HG02943 (cell line): Measurements from ENCODE around the gene FNDC8.
A peak's percentile ranks its signal among the peaks of the same experiment; 100 is the strongest.
"Not testable (repeated sequence)": the region's sequence is repeated elsewhere in the genome, so short reads cannot be mapped to it uniquely, and the experiment has no call there.

ENCODE experiments used
- ATAC-seq: cut with Tn5 transposase; IDR thresholded peaks from one replicate; pipeline ENCODE4 v1.9.1; 2021; ENCODE audit warnings: mild to moderate bottlenecking, low read depth, moderate library complexity; ENCODE audit not compliant: unreplicated experiment

The FNDC8 gene

DNA sequence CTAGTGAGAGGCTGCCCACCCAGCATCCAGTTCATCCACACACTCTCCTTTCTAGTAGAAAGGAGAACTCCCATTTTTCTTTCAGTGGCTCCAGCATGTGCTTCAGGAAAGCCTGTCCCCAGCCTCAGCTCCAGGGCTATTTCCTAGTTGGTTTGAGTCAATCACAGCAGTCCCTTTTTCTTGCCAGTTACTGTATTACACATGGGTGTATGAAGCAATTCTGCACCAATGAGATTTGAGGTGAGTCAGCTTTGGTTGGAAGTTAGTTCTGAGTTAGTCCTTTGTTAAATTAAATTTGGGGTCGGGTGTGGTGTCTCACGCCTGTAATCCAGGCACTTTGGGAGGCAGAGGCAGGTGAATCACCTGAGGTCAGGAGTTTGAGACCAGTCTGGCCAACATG, 26.5 kb upstream of the FNDC8 start:
- no peak for ATAC-seq

DNA sequence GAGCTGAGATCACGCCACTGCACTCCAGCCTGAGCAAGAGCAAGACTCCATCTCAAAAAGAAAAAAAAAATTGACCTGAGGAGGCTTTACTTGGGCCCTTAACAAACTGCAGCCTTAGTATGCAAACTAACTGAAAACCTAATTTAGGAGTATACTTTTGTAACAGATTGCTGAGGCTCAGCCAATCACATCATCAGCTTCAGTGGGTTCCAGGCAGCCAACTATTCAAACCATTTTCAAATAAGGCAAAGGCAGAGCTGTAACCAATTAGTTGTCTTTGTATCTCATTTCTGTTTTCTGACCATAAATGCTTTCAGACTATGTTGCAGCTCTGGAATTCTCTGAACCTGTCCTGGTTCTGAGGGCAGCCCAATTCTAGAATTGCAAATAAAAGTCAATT, 25.7 kb upstream of the FNDC8 start:
- no peak for ATAC-seq

DNA sequence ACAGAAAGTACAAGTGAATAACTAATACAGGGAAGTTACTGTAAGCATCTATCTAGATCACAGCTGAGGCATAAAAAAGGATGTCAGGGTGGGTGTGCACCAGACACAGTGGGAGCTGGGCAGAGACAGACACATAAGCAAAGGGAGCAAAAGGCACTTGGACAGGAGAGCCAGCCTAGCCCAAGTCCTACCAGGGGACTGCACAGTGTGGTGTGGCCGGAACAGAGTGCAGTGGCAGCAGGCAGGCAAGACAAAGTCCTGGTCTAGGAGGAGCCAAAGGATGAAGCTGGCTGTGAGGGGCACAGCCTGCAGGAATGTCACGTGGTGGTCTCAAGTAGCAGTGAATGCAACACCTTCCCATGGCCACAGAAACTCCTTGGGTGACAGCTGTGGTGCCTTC, 23.6 kb upstream of the FNDC8 start:
- no peak for ATAC-seq

DNA sequence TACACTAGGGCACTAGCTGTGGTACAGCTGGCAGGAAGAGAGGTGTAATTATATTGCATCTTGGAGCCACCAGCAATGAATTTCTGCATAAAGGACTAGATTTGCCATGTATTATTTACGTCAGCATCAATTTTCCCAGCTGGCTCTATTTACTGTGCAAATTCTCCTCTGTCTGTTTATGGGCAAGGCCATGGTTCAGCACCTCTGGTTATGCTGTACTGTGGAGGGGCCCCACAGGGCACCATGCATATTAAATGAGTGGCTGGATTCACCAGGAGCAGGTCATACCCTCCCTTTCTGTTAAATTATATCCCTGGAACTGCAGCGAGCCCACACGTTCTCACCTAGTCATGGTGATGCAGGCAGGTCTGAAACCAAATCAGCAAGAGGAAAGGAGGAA, 21.5 kb upstream of the FNDC8 start:
- ATAC-seq, result no peak

DNA sequence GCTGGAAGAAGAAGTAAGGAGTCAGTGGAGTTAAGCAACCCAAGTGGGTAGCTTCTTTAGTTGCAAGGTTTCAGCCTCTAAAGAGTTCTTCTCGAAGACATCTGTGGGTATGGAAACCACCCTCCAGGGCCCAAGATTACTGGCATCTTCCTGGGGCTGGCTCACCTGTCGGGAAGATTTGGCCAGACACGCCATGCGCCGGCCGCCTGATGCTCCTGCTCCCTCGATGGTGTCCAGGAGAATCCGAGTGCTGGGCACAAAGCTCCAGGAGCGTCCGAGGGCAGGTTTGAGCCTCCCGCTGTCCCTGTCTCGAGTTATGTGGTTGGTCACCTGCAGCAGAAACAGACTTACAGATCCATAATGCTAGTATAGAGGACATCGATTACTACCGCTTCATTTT, 20.4 kb upstream of the FNDC8 start:
- no peak for ATAC-seq

DNA sequence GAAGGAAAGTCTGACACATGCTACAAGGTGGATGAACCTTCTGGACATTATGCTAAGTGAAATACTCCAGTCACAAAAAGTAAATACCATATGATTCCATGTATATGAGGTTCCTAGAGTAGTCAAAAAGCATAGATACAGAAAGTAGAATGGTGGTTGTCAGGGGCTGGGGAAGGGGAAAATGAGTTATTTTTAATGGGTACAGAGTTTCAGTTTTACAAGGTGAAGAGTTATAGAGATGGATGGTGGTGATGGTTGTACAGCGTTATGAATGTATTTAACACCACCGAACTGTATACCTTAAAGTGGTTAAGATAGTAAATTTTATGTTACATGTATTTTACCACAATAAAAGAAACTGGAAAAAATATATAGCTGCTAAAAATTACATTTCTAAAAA, 19.7 kb upstream of the FNDC8 start:
- ATAC-seq, result no peak

DNA sequence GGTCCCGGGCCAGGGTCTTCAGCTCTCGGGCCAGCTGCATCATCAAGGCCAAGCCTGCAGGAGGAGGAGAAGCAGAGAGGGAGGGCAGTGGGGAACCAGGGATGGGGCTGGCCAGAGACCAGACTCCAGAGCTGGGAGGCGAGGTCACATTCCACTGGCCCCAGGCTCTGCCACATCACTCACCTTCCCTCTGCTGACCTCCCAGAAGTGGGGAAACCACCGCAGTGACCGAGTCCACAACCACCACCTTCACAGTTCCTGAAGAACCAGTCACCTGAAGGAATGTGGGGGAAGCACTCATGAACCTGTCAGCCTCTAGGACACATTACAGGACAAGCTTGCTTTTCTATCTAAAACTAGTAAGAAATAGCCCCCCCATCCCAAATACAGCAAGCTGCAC, 18.1 kb upstream of the FNDC8 start:
- ATAC-seq, result no peak

DNA sequence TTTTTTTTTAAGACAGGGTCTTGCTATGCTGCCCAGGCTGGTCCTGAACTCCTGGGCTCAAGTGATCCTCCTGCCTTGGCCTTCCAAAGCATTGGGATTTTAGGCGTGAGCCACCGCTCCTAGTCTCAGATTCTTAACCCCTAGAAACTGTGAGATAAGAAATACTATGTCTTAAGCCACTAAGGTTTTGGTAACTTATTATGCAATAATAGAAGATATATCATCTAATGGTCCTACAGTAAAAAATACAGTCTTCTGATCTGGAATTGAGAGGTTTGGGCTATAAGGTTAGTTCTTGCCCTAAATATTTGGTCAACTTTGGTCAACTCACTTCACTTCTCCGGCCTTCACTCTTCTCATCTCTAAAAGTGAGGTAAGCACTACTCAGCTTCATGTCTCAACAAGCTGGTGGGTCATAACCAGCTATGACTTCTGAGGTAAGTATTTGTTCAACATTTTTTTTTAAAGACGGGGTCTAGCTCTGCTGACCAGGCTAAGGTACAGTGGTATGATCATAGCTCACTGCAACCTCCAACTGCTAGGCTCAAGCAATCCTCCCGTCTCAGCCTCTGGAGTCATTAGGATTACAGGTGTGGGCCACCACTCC, 16.5 kb upstream of the FNDC8 start:
- ATAC-seq, result no peak

DNA sequence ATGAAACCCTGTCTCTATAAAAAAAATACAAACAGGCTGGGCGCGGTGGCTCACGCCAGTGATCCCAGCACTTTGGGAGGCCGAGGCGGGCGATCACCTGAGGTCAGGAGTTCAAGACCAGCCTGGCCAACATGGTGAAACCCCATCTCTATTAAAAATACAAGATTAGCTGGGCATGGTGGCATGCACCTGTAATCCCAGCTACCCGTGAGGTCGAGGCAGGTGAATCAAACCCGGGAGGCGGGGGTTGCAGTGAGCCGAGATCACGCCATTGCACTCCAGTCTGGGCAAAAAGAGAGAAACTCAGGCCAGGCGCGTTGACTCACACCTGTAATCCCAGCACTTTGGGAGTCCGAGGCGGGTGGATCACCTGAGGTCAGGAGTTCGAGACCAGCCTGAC, 10.6 kb upstream of the FNDC8 start:
- ATAC-seq, result not testable (repeated sequence)

DNA sequence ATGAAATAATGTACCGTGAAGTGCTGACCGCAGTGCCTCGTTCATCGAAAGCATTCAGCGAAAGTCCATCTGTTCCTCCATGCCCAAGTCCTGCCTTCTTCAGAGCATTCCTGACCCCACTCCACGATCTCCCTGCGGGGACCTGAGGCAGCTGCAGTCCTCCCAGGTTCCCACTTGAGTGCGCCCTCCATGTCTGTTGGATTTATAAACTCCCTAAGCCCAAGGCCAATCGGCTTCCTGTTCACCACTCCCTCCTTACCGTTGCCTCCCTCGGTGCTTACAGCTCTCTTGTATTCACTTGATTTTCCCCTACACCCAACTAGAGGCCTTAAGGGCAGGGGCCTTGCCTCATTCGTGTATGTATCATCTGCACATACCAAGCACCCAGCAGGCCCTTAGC, 4.6 kb upstream of the FNDC8 start:
- no peak for ATAC-seq

DNA sequence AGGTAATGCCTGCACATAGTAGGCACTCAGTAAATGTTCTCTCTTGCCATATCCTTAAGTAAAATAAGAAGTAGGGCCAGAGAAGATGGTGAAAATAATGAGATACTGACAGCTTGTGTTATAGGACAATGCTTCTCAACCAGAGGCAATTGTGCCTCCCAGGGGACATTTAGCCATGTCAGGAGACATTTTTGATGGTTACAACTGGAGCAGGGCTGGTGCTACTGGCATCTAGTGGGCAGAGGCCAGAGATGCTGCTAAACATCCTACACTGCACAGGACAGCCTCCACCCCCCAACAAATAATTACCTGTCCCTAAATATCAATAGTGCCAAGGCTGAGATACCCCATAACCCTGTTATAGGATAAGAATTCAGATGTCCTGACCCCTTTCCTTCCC, 3.4 kb upstream of the FNDC8 start:
- no peak for ATAC-seq

DNA sequence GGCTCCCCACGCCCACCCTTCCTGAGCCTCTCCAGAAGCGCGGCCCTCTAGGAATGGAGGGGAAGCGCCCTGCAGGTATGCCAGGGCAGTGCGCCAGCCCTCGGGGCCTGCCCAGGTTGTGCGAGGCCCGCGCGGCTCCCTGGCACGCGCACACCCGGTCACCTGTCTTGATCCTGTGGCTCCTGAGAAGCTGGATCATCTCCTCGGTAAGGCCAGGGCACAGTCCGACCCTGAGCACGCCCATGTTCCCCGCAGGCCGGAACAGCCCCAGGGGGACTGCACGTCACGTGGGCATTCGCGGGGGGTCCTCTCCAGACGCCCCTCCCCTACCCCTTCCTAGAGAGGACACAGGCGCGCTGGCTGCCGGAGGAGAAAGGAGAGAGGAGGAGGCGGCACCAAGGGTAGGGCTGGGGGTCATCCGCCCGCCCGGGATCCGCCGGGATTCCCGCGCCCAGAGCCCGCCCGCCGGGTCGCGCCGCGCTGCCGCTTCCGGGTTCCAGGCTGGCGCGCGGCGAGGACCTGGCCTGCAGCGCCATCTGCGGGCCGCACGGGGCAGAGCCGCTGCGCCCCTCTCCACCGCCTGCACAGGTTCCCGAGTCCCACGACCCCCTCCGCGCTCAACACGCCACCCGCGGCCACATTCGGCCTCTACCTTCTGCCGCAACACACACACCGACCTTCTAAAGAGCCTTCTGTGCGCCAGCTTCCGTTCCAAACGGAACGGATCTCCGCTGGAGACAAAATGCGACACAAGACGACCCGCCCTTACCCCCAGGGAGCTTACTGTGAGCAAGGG, 1.8 kb upstream of the FNDC8 start, which contains the start of gene RAD51D:
Gene RAD51D, minus strand, starts transcription at position 491 of the 796 bp plus-strand sequence. Its CDS starts 247 bp downstream, at position 244.
- peak; percentile 73 for ATAC-seq

DNA sequence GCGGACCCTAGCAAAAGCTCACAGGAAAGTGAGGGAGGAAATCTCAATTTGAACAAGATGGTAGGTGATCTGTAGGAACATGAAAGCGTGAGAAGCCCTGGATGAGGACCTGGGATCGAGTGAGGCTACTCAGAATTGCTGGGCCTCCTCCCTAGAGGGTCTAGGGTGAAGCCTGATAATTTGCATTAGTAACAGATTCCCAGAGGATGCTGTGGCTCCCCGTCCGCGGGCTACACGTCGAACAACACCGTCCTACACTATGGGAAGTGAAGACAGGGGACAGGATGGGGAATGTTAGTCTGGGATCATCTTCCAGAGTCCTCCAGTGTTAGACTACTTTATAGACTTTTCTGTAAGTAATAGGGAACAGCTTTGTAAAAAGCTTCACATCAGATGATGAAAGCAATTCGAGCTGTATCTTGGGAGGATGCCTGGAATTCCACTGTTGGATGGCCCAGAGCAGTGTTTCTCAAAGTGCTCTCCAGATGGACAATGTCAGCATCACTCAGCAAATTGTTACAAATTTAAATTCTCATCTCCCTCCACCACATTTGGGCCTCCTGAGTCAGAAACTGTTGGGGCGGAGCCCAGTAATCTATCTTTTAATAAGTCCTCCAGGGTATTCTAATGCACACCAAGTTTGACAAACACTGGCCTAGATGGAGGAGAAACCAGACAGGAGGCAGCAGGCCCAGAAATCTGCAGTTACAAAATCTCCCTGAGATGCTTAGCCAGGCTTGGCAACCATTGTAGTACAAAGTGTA, 6.5 kb downstream of the FNDC8 start:
- no peak for ATAC-seq

DNA sequence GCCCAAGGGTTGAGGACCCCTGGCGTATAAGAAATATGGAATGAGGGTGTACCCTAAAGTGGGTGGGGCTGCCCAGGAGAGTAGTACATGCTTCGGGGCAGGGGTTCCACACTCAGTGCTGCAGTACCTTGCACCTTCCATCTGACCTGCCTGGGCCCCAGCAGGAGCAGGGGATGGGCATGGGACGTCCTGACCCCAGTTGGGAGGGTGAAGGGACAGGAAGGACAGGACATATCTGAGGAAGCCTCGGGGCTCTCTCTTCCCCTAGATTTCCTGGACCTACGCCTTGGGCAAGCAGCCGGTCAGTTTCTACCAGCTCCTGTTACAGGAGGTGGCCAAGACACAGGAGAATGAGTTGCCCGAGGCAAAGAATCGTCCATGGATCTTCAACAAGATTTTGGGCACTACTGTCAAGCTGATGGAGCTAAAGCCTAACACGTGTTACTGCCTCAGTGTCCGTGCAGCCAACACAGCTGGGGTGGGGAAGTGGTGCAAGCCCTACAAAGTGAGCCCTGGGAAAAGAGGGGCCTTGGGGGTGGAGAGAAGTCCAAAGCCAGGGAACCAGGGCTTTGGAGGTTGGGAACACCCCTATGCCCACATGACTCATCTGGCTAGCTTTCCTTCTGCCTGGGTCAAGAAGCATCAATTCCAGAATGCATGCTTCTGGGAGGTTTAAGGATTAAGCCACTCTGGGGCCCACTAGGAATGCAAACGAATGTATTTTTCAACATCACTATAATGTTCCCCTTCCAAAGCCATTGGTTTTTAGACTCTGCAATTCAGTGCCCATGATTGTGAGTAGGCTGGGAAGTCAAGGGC, 7.9 kb downstream of the FNDC8 start:
- ATAC-seq, result no peak

DNA sequence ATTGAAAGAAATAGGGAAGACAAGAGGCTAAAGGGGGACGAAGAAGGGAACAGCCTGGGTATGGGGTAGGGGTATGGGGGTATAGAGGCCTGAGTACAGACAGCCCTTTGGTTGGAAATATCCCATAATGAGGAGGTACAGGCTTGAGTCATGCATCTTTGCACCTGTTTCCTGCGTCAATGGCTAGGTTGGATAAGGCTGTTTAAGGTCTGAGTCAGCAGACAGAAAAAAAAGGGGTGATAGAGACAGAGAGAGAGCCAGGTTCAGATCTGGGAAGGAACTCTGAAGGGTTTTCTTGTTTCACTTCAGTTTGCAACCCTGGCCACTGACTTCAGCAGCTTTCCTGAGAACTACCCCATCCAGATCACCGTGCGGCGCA, 8.5 kb downstream of the FNDC8 start:
- no peak for ATAC-seq

DNA sequence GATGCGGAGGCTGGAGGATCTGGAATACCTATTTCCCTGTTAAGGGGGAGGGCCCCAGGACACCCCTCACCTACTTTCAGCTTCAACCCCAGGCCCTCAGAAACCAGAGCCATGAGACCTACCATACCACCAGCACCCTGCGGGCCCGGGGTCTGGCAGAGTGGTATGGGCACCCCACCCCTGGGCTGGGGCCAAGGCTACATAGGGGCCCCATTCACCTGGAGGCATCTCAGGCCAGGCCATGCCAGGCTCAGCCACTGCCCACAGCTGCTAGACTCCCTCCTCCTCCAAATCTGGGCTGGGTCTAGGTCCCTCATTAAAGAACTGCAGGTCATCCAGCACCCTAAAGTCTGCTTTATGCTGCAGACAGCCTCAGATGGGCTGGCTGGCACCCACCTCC, 9.0 kb downstream of the FNDC8 start:
- ATAC-seq, result no peak

DNA sequence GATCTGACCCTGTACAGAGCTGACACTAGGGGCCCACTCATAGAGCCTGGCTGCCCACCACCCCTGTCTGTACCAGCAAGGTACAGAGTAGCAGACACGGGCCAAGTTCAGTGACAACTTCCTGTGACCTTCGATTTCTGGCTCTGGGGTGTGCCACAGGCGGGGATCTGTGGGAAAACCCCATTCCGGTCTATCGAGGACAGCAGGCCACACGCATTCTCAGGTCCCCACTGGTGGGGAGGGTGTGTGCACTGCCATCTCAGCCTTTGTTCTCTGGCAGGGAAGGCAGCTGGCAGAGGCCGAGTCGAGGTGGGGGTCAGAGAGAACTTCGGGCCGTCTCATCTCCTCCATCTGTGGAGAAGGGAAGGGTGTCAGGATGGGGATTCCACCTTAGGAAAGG, 10.7 kb downstream of the FNDC8 start:
- ATAC-seq, result no peak

DNA sequence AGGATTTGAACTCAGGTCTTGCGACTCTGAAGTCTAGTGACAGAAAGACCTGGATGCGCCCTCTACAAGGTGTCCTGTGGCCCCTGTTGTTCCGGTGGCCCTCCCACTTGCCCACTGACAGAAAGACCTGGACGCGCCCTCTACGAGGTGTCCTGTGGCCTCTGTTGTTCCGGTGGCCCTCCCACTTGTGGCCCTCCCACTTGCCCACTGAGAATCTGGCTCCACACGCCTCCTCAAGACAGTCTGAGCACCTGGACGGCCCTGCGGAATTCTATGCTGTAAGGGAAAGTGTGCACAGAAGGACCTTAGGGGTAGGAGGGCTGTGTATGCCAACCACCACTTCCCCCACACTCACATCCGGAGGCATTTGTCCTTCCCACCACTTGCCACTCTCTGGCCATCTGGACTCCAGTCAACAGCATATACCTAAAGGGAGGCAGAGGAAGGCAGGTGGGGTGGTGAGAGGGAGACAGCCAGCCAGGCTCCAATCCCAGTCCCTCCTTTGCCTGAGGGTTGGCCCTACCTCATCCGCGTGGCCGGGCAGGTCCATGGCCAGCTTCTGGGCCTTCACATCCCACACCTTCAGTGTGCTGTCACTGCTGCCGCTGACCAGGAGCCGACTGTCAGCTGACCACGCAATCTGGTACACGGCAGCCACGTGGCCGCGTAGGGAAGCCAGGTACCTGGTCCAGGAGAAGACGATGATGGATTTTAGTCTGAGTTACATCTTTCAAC, 11.6 kb downstream of the FNDC8 start:
- ATAC-seq, result no peak

DNA sequence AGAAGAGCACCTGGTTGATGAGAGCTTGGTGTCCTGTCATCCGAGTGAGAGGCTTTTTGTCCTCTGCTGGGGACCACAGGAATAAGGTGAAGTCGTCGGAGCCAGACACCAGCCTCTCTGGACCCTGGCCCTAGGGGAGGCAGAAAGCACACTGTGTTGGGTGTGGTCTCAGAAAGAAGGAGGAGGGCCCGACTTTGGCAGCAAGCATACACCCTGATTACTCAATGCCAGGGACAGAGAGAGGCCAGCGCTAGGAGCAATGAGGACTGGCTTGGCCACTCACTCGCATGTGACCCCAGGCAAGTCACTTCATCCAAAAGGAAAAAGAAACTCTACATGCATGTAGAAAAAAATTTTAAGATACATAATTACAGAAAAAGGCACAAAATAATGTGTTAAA, 13.9 kb downstream of the FNDC8 start:
- ATAC-seq, result no peak

DNA sequence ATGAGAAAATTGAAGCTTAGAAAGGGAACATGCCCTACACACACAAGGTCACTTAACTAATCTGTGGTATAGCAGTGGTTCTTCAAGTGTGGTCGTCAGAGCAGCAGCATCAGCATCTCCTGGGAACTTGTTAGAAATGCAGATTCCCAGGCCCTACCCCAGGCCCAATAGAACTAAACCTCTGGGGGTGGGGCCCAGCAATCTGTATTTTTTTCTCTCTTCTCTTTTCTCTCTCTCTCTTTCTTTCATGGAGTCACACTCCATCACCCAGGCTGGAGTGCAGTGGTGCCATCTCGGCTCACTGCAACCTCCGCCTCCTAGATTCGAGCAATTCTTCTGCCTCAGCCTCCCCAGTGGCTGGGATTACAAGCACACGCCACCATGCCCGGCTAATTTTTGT, 16.8 kb downstream of the FNDC8 start:
- no peak for ATAC-seq
